ENCODE measurements around the gene ETV3L. TPM values are rescaled to one million over a fixed set of nuclear protein-coding genes. Genes with fewer than 3 reads are reported as not detected.

Gene ETV3L
- total RNA-seq, 2 donors from 2014 or later: 0.26 TPM; not detected in 1

DNA sequence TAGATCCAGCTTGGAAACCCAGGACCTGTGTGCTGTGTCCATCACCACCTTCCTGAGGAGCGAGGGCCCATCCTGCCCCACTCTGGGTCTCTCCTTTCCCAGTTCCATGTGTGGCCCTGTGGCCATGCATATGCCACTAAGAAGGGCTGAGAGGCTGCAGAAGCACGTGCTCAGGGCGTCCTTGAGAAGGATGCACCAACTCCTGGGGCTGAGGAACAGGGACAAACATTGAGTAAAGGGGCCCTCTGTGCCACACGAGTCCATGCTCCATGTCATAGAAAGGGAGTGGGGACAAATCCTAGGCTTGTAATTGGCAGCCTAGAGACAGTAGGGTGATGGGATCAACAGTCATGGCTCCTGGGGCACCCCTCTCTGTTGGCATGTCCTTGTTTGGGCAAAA is 8.4 kb downstream of the ETV3L start:
- Mint-ChIP-seq H3K4me1 (peaks cover 9% of the 10 kb centered on the region), H3K27ac (no peak overlapping the region), H3K4me3 (no peak overlapping the region), H3K9me3 (no peaks in the 10 kb centered on the region), H3K27me3 (ENCODE audit: insufficient read depth) (no peaks in the 10 kb centered on the region), H3K36me3 (ENCODE audit: low read depth) (no peaks in the 10 kb centered on the region)
- H3K36me3 ChIP-seq (ENCODE audit: control insufficient read depth, insufficient read depth, low read length): no peaks in the 10 kb centered on the region
- no peak overlapping the region for H3K27ac ChIP-seq (ENCODE audit: low read depth, low read length)
- H3K9me3 ChIP-seq (ENCODE audit: control insufficient read depth, low read length): no peaks in the 10 kb centered on the region
- TF ChIP-seq, protein P1, sequence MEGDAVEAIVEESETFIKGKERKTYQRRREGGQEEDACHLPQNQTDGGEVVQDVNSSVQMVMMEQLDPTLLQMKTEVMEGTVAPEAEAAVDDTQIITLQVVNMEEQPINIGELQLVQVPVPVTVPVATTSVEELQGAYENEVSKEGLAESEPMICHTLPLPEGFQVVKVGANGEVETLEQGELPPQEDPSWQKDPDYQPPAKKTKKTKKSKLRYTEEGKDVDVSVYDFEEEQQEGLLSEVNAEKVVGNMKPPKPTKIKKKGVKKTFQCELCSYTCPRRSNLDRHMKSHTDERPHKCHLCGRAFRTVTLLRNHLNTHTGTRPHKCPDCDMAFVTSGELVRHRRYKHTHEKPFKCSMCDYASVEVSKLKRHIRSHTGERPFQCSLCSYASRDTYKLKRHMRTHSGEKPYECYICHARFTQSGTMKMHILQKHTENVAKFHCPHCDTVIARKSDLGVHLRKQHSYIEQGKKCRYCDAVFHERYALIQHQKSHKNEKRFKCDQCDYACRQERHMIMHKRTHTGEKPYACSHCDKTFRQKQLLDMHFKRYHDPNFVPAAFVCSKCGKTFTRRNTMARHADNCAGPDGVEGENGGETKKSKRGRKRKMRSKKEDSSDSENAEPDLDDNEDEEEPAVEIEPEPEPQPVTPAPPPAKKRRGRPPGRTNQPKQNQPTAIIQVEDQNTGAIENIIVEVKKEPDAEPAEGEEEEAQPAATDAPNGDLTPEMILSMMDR (conservative IDR thresholded peaks at IDR 0.05): no peak
- WGBS, 2 experiments (ENCODE audit: insufficient coverage in 1 of 2, insufficient read length in 1 of 2): 93 to 95% methylated on average over 4 of the region's 4 CpGs
- no peak overlapping the region for H3K4me3 ChIP-seq (ENCODE audit: low read length)
- H3K9ac ChIP-seq (ENCODE audit: extremely low read depth, low read length, poor library complexity, severe bottlenecking): no peak overlapping the region
- DNase-seq: no peak
- H3K27me3 ChIP-seq (ENCODE audit: control insufficient read depth, insufficient read depth, low read length, poor library complexity, severe bottlenecking): no peaks in the 10 kb centered on the region
- H3K4me1 ChIP-seq (ENCODE audit: control insufficient read depth, insufficient read depth, low read length): no peaks in the 10 kb centered on the region

DNA sequence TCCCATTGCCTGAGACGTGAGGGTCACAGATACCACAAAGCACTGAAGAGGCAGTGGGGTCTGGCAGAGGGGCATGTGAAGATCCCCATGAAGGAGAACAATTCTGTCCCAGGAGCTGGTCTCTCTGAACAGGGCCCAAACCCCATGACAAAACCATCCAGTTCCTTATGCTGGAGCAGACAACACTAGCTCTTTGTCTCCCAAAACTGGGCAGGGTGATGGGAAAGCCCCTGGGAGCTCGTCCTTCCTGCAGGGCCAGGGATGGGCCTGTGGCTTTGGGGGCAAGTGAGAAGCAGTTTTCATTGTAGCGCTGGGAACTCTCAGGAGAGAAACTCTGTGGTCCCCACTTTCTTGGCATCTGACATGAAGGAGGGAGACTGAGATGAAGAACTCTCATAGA is 8.8 kb downstream of the ETV3L start:
- Histone ChIP-seq H3K9ac (ENCODE audit: extremely low read depth, low read length, poor library complexity, severe bottlenecking) (no peak overlapping the region), H3K27ac (ENCODE audit: low read depth, low read length) (no peak overlapping the region), H3K4me3 (ENCODE audit: low read length) (no peak overlapping the region), H3K9me3 (ENCODE audit: control insufficient read depth, low read length) (no peaks in the 10 kb centered on the region), H3K4me1 (ENCODE audit: control insufficient read depth, insufficient read depth, low read length) (no peaks in the 10 kb centered on the region), H3K27me3 (ENCODE audit: control insufficient read depth, insufficient read depth, low read length, poor library complexity, severe bottlenecking) (no peaks in the 10 kb centered on the region), H3K36me3 (ENCODE audit: control insufficient read depth, insufficient read depth, low read length) (no peaks in the 10 kb centered on the region)
- no peak overlapping the region for H3K4me3 Mint-ChIP-seq
- no peak overlapping the region for H3K27ac Mint-ChIP-seq
- peaks cover 9% of the 10 kb centered on the region for H3K4me1 Mint-ChIP-seq
- H3K36me3 Mint-ChIP-seq (ENCODE audit: low read depth): no peaks in the 10 kb centered on the region
- H3K9me3 Mint-ChIP-seq: no peaks in the 10 kb centered on the region
- no peak for DNase-seq
- no peaks in the 10 kb centered on the region for H3K27me3 Mint-ChIP-seq (ENCODE audit: insufficient read depth)
- WGBS, 2 experiments (ENCODE audit: insufficient coverage in 1 of 2, insufficient read length in 1 of 2): 82 to 86% methylated on average over 2 to 3 of the region's 3 CpGs
- TF ChIP-seq, protein P1 (conservative IDR thresholded peaks at IDR 0.05): no peak

DNA sequence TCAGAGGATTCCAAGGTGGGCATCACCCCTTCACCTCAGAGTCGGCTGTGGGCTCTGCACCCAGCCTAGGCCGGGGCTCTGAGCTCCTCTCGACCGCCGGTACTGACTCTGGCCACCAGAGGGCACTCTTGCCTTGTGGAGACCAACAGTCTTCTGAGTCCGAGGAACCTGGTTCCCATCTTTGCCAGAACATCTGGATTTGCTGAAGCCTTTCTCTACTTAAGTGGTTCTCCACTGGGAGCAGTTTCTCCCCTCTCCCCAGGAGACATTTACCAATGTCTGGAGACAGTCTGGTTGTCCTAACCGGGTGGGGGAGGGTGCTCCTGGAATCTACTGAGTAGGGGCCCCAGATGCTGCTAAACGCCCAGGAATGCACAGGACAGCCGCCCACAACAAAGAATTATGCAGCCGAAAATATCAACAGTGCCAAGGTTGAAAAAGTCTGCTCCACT is 9.4 kb downstream of the ETV3L start:
- Mint-ChIP-seq H3K27me3 (ENCODE audit: insufficient read depth) (no peaks in the 10 kb centered on the region), H3K36me3 (ENCODE audit: low read depth) (no peaks in the 10 kb centered on the region), H3K4me1 (peaks cover 9% of the 10 kb centered on the region), H3K9me3 (no peaks in the 10 kb centered on the region), H3K27ac (peak overlapping the region; percentile 39), H3K4me3 (no peak overlapping the region)
- Histone ChIP-seq H3K36me3 (ENCODE audit: control insufficient read depth, insufficient read depth, low read length) (no peaks in the 10 kb centered on the region), H3K4me3 (ENCODE audit: low read length) (no peak overlapping the region), H3K27ac (ENCODE audit: low read depth, low read length) (no peak overlapping the region), H3K27me3 (ENCODE audit: control insufficient read depth, insufficient read depth, low read length, poor library complexity, severe bottlenecking) (no peaks in the 10 kb centered on the region), H3K9ac (ENCODE audit: extremely low read depth, low read length, poor library complexity, severe bottlenecking) (no peak overlapping the region), H3K4me1 (ENCODE audit: control insufficient read depth, insufficient read depth, low read length) (no peaks in the 10 kb centered on the region), H3K9me3 (ENCODE audit: control insufficient read depth, low read length) (no peaks in the 10 kb centered on the region)
- WGBS, 2 experiments (ENCODE audit: insufficient coverage in 1 of 2, insufficient read length in 1 of 2): 38 to 39% methylated on average over 8 to 10 of the region's 10 CpGs
- DNase-seq: peak; percentile 98
- TF ChIP-seq, protein P1 (conservative IDR thresholded peaks at IDR 0.05): peak; percentile 97
